Measurements from ENCODE around the gene TMEM144.
"Not testable (repeated sequence)": the region's sequence is repeated elsewhere in the genome, so short reads cannot be mapped to it uniquely, and the experiment has no call there.

The TMEM144 gene

DNA sequence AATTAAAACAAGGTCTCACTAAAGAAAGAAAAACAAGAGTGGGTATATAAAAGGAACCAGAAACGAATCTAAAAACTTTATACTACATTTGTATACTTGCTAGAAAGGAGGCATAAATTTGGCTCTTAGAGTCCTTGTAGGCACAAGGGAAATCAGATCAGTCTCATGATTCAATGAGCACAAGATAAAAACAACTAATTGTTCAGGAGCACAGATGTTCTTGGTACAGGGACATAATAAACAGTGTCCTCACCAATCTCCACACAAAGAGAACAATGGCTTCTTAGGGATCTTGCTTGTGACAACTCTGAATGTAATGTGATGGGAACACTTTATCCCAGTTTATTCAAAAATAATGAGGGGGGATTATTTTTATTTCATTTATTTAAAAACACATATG lies 28.3 kb downstream of the TMEM144 start:
- no peak for DNase-seq

DNA sequence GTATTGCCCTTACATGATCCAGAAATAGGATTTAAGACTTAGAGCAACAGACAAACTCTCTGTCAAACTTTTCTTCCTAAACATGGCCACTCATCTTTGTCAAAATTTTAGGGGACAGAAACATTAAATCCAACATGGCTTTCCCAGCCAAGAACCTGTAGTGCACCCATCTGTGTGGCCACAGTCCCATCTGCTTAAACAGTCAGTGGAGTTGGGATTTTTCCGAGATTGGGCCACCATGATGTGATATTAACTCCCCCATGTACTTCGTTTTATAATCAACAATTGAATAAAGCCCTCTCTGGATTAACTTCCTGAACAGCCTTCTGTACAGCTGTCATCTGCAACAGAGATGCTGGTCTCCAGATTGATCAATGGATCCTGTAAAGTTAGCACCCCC lies 28.9 kb downstream of the TMEM144 start:
- no peak for DNase-seq

- DNase-seq: no peak
Measured at GRCh38 chr4:158243071-158243470, 32.8 kb downstream of the TMEM144 start.

GRCh38 chr4:158250321-158250720 lies 40.0 kb downstream of the TMEM144 start:
- peak; percentile 10 to 14 for DNase-seq

GRCh38 chr4:158253350-158253980 lies 43.2 kb downstream of the TMEM144 start:
- peak; percentile 79 to 89 for DNase-seq

GRCh38 chr4:158254292-158254691 lies 44.0 kb downstream of the TMEM144 start:
- no peak for DNase-seq

DNA sequence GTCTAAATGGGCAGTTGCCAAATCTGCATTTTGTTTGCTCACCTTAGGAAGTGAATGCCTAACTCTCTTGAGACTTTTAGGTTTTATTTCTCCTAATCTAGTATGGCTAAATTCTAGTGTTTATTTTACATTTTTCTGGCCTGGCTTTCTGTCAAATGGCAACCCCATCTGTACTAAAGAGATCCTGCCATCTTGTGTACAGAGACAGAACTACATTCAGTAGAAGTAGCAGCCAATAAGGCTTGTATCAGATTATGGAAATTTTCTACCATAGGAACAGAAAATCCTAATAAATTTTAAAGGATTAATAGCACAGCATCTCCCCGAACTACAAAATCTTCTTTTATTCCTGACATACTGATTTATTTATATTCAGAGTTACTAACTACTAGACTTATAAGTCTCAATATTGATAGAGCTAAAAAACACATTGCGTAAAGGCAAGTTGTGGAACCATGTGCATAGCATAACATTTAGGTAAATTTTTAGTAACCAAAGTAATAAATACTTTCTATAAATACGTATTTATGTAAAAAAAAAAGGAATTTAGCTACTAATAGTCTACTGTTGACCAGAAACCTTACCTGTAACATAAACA lies 45.5 kb downstream of the TMEM144 start:
- DNase-seq: peak; percentile 60 to 78

DNA sequence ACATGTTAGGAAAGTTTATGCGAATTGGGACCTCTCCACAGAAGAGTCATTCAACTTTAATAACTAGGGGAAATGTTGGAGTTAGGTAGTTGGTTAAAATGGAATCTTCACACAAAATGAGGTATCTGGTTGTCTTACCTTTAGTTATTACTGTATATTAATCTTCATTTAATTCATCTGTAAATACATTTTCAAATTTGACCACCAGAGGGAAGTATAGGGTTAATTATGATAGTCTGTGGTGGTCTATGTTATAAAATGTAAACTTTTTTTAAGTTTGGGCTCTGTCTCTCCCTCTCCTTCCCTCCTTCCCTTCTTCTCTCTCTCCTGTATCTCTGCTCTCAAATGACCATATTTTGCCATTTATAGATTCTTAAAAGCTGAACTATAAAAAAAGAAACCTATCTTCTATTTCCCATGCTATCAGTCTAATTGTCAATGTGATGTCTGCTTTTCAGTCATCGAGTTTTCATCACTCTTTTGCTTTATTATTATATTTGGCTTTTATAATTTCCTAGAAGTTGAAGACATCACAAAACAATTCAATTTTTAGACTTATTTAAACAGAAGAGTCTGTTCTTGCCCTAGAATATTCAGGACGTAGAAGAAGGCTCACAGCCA lies 49.8 kb downstream of the TMEM144 start:
- DNase-seq: peak; percentile 55

- DNase-seq: no peak
Measured at GRCh38 chr4:158261480-158261879, 51.2 kb downstream of the TMEM144 start.

GRCh38 chr4:158268553-158268952 lies 58.3 kb downstream of the TMEM144 start:
- no peak for DNase-seq

DNA sequence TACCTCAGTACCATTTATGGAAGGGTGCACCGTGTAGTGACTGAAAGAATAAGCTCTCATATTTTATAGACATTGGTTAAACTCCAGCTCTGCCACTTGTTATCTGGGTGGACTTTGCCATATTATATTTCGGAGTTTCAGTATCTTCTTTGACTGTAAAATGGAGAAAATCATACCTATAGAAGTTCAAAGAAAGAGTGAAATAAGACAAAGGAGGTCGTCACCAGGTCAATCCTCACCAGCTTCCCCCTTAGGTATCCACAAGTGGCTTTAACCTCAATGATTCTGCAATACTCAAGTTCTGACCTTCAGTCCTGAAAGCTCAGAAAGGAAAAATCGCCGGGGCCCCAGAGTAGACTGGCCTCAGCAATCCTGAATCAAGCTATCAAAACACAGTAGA lies 64.3 kb downstream of the TMEM144 start:
- DNase-seq: no peak

DNA sequence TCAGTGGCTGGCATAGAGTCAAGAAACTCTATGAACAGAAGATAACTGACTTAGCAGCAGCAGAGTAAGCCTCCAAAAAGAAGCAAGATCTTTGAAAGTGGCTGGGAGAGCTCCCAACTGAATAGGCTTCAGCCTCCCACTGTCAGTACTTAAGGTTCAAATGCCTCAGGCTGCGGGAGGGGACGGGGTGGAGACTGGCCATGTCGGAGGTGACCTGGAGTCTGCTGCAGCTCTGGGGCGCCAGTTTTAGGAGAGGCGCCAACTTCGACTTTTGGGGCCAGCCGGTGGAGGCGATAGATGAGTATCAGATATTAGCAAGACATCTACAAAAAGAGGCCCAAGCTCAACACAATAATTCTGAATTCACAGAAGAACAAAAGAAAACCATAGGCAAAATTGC lies 67.3 kb downstream of the TMEM144 start:
- DNase-seq: no peak

GRCh38 chr4:158279052-158279451 lies 68.8 kb downstream of the TMEM144 start:
- DNase-seq: not testable (repeated sequence)

DNA sequence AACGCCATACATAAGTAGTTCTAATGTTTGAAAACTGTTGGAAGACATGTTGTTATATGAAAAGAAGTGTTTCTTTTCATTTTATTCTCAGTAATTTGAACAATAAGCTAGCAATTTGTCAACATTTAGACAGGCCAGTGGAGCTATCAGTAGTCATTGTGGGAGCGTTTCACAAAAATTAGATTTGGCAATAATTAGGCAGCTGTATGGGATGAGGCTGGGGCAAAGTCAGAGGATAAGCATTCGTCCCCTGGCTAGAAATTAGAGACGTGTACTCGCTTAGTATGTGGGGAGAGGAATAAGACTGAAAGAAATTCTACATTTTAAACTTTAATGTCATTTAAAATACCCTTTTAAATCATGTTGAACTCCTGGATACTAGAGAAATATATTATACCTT lies 70.6 kb downstream of the TMEM144 start:
- DNase-seq: no peak

DNA sequence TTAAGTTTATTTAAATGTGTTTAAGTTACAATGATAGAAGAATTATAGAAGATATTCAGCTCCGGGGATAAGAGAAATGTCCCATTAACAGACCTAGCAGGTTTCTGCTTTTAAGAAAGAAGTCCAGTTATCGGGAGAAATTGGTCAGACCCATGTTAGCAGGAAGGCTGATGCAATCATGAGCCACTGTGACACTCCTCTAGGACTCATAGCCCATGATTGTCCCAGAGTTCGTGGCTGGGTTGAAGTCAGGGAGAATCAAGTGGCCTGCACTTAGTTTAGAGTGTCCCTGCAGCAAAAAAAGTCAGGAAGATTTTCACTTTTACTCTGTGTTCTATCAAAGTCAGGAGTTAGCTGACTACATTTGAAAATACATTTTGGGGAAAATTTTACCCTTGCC lies 72.0 kb downstream of the TMEM144 start:
- DNase-seq: no peak

GRCh38 chr4:158285429-158286216 lies 75.3 kb downstream of the TMEM144 start:
- no peak for DNase-seq

- DNase-seq: no peak
Measured at GRCh38 chr4:158290912-158291311, 80.6 kb downstream of the TMEM144 start.

DNA sequence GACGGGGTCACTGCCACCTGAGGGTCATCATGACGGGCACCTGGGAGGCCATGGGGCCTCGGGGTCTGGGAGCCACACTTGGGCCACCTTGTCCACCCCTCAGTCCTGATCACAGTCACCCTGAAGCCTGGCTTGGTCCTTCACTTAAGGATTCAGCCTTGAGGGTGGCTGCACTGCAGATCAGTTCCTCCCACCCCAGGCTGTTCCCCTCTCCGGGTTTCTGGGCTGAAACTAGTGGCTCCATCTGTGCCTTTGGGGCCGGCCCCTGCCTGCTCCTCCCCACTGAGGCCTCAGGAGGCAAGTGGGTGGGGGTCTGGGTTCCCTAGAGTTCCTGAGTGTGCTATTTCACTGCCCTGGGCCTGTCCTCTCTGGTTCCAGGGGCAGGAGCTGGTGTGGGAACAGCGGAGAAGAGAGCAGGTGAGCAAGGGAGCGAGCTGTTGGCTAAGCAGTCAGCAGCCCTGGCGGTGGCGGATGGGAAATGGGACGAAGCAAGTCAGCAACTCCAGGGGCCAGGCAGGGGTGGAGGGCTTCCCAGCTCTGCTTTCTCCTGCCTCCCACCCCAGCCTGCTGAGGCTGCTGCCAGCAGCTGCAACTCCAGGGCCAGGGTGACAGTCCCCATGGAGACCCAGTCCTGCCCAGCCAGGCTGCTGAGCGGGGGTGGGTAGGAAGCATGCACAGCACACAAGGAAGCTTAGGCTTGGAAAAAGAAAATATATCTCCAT lies 81.2 kb downstream of the TMEM144 start:
- DNase-seq: no peak

- DNase-seq: no peak
Measured at GRCh38 chr4:158292156-158292555, 81.9 kb downstream of the TMEM144 start.

GRCh38 chr4:158295053-158295452 lies 84.8 kb downstream of the TMEM144 start:
- DNase-seq: no peak

DNA sequence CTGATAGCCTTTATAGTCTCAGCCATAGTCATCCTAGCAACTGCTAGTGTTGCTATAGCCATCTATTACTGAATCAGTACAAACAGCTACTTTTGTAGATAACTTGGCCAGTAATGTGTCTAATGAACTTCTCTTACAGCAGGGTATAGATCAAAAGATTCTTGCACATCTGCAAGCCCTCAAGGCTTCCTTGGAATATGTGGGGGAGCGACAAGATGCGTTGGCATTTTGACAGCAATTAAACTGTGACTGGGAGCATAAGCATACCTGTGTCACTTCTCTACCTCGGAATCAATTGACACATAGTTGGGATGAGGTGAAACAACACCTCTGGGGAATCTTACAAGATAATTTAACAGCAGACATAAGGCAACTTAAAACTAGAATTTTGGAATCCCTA lies 87.6 kb downstream of the TMEM144 start:
- no peak for DNase-seq

DNA sequence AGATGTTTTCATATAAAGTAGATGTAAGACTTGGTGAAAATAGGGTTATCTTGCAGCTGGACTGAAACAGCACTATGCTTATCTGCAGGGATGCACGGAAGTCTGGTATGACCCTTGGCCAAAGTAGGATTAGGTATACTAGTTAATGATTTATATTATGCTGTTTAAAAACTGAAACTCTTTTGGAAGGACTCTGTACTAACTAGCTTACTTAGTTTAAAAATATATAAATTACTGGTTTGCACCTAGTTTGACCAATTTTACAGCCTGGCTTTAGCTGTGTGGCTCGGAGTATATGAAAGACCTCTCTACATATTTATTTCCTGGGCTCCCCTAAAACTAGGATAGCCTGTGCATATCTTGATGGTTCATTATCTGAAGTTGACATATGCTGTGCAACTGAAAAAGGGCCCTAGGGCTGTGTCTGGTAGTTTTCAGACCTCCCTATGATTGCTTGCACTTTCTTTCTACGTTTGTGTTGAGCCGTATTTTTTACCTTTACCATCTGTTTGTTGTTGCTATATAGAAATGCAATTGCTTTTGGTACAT lies 89.2 kb downstream of the TMEM144 start:
- no peak for DNase-seq

DNA sequence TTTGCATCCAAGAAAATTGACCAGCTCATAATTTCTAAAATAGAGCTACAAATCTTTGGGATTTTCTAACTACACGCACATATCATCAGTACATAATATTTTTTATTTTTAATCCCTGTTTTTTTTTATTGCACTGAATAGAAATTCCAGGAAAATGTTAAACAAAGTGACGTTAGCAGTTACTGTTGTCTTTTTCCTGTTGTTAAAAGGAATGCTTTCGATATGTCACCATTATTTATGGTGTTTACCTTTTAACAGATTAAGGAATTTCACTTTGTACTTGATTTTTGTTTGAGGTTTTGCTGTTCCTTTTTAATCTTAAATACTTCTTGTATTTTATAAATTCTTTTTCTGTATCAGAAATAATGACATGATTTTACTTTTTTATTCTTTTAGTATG lies 89.7 kb downstream of the TMEM144 start:
- DNase-seq: no peak

Data from Kasumi-1 (cell line).